AG09309 (cell line): Measurements from ENCODE around the gene ZC2HC1B.

Source experiments
- DNase-seq: peaks from one replicate; pipeline ENCODE4 v3.0.0-alpha.2; 2010; ENCODE audit warnings: low read depth
- H3K4me3 ChIP-seq: 2 replicates; pipeline ENCODE4 v1.5.1; 2011; ENCODE audit warnings: mild to moderate bottlenecking, low read depth, low read length, moderate library complexity; ENCODE audit not compliant: control insufficient read depth
- CTCF ChIP-seq: IDR thresholded peaks from 2 replicates; pipeline ENCODE4 v1.5.1; 2011; ENCODE audit warnings: mild to moderate bottlenecking, low read depth, low read length, inconsistent platforms; ENCODE audit not compliant: insufficient read depth, control insufficient read depth; ENCODE audit errors: missing control alignments

ZC2HC1B gene

DNA sequence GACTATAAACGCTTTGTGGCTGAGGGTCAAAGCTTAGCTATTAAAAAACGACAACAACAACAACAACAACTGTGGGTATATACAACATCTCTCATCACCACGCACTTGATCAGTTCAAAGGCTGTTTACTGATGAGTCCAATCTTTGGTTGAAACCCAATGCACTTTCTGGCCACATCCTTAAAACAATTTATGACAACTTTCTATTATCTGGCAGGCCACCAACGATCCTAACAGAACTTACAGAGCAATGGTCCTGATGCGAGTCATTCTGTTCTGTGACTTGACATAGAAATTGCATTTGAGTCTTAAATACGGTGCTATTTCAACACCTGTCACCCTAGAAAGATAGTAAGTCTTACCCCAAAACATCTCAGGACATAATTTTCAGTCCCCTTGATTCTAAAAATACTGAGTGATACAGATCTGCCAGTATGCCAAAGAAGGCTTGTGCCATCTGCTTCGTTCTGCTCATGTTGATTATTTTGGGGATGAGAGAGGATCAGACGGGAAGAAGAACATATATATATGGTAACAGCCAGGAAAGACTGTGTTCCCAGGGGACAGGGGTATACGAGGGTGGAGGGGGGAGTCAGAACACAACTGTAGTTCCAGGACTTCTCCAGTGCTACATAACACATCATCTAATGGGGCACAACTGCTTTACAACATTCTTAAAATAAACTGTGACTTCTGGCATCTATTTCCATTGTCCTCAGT, 87.9 kb downstream of the ZC2HC1B start:
- TF ChIP-seq CTCF = no peak
- no peak for DNase-seq
- H3K4me3 ChIP-seq = no peak overlapping the region

- H3K4me3 ChIP-seq = no peak overlapping the region
- no peak for DNase-seq
- TF ChIP-seq CTCF = no peak
Measured at GRCh38 chr6:143952947-143953701, 88.8 kb downstream of the ZC2HC1B start.

GRCh38 chr6:143953922-143954321, 89.6 kb downstream of the ZC2HC1B start:
- no peak for TF ChIP-seq CTCF
- DNase-seq = no peak
- no peak overlapping the region for H3K4me3 ChIP-seq

- no peak for DNase-seq
- no peak for TF ChIP-seq CTCF
Measured at GRCh38 chr6:143955971-143956370, 91.7 kb downstream of the ZC2HC1B start.

GRCh38 chr6:143957679-143958274, 93.5 kb downstream of the ZC2HC1B start:
- no peak overlapping the region for H3K4me3 ChIP-seq
- no peak for DNase-seq
- no peak for TF ChIP-seq CTCF

More at GRCh38 chr6:143955971-143956370, 91.7 kb downstream of the ZC2HC1B start:
- no peak overlapping the region for H3K4me3 ChIP-seq

DNA sequence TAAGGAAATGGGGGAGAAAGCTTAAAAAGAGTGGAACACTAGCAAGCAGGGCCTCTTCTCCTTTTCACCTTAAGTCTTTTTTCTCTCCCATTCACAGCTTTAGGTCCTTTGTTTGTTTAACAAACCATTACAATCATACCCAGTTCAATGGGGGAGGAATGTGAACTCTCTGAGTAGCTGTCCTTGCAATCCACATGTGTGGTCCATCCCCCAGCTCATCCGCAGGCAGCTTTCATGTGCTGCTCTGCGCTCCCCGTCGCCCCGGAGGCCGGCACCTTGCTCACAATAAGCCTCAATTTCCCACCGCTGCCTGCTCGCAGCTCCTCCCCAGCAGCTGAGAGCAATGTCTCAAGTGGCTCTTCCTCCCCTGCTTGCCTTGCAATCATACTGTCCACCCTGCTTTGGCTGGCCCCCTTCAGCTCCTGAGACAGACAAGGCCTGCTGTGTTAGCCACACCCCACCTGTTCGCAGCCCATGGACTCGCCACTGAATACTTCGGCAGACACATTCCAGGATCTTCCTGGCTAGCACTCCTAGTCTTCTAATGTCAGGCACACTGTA, 94.6 kb downstream of the ZC2HC1B start:
- no peak overlapping the region for H3K4me3 ChIP-seq
- no peak for TF ChIP-seq CTCF
- no peak for DNase-seq
